Measurements from ENCODE around the gene PRDM15. TPM values are rescaled to one million over a fixed set of nuclear protein-coding genes. Genes with fewer than 3 reads are reported as not detected.

PRDM15 gene
- total RNA-seq, 1 experiment from 2014 or later: 9.9 TPM

DNA sequence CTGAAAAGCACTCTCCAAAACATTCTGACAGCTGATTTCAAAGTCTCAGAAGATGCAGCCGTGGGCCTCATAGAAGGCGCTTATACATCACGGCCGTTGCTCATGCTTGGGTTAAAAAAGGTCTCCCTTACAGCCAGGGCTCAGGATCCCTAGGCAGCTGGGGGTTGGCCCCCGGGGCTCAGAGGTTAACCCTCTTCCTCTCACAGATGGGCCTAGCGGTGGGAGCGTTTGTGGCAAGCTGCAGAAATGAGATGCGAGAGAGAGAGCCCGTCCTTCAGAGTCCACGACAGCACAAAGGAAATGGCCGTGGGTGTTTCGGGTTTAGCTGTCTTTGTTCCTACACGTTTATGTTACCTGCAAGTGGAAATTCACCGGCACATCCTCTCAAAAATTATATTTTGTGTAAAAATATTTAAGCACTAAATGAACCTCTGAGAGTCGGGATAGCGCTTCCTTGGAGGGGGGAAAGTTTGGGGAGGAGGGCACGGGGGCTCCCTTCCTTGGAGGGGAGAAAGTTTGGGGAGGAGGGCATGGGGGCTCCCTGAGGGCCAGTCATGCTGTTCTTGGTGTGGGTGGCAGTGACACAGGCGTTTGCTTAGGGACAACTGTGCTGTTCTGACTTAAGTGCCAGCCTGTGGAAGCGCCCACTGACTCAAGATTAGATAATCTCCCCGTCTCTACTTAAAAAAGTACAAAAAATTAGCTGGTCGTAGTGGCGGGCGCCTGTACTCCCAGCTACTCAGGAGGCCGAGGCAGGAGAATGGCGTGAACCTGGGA, 20.5 kb upstream of the PRDM15 start:
- Histone ChIP-seq H4K20me1 (ENCODE audit: control insufficient read depth, insufficient read depth, insufficient read length) (no peaks in the 10 kb centered on the region), H2AK5ac (ENCODE audit: insufficient read length, low read length) (no peak overlapping the region), H3K23ac (ENCODE audit: insufficient read length, low read depth, low read length) (no peak overlapping the region), H3K14ac (ENCODE audit: insufficient read depth, low read length) (no peak overlapping the region), H3T11ph (ENCODE audit: low read length) (no peak overlapping the region), H3K4ac (ENCODE audit: low read depth, low read length) (no peak overlapping the region), H3K9ac (ENCODE audit: extremely low read depth, insufficient read length, low read length) (no peak overlapping the region), H4K8ac (replicated peaks; ENCODE audit: insufficient read length, low read depth, low read length) (no peak overlapping the region), H2AFZ (ENCODE audit: low read length) (no peak overlapping the region), H3K79me1 (ENCODE audit: insufficient read depth, low read depth, low read length, poor library complexity, severe bottlenecking) (no peaks in the 10 kb centered on the region), H2BK20ac (ENCODE audit: low read depth, low read length, poor library complexity, severe bottlenecking) (no peak overlapping the region), H3K4me1 (ENCODE audit: insufficient read depth, low read length) (peaks cover 6% of the 10 kb centered on the region), H3K27ac (ENCODE audit: insufficient read length, low read depth, low read length) (no peak overlapping the region), H2BK5ac (ENCODE audit: insufficient read length, low read length) (no peak overlapping the region), H3K79me2 (ENCODE audit: insufficient read depth, low read length) (no peaks in the 10 kb centered on the region), H3K27me3 (ENCODE audit: insufficient read depth, low read length) (no peaks in the 10 kb centered on the region), H4K5ac (ENCODE audit: insufficient read length, low read depth, low read length) (no peak overlapping the region), H3K4me2 (ENCODE audit: insufficient read depth, insufficient read length, low read length) (no peak overlapping the region), H3K56ac (ENCODE audit: insufficient read length, low read depth, low read length) (no peak overlapping the region), H2BK120ac (ENCODE audit: low read depth, low read length, poor library complexity, severe bottlenecking) (no peak overlapping the region), H3K23me2 (ENCODE audit: insufficient read length, low read depth, low read length, poor library complexity, severe bottlenecking) (no peaks in the 10 kb centered on the region), H4K91ac (ENCODE audit: insufficient read length, low read depth, low read length) (no peak overlapping the region), H3K18ac (ENCODE audit: insufficient read length, low read depth, low read length) (no peak overlapping the region), H2BK15ac (ENCODE audit: low read depth, low read length) (no peak overlapping the region), H3K9me3 (ENCODE audit: control insufficient read depth, low read depth, low read length) (no peaks in the 10 kb centered on the region), H2BK12ac (ENCODE audit: insufficient read length, low read depth, low read length) (no peak overlapping the region)
- no peak overlapping the region for H3K4me3 Mint-ChIP-seq
- H3K27me3 Mint-ChIP-seq (ENCODE audit: low read depth): no peaks in the 10 kb centered on the region
- no CpG with 5 or more reads among the region's 25 CpGs for WGBS (ENCODE audit: extremely low coverage, insufficient read length, low lambda C conversion rate)
- peak overlapping the region in 1 of 3 experiments; percentile 13; a peak in 1 of 7 replicates for H3K27ac Mint-ChIP-seq
- peaks cover 0 to 14% (median 13%) of the 10 kb centered on the region in 3 experiments; a peak in 5 of 7 replicates for H3K36me3 Mint-ChIP-seq (ENCODE audit: insufficient read depth in 1 of 3, low read depth in 3 of 3)
- peaks cover 38 to 41% of the 10 kb centered on the region in 2 experiments for H3K4me1 Mint-ChIP-seq
- DNase-seq: no peak
- H3K9me3 Mint-ChIP-seq: no peaks in the 10 kb centered on the region
- TF ChIP-seq CTCF (conservative IDR thresholded peaks at IDR 0.05): no peak

Measured in H9 (cell line).